D721Med (cell line): ENCODE measurements around the gene RECK.
A peak's percentile ranks its signal among the peaks of the same experiment; 100 is the strongest.

ENCODE experiments used
- DNase-seq: peaks from one replicate; pipeline ENCODE4 v3.0.0; 2011; ENCODE audit warnings: low spot score; ENCODE audit not compliant: insufficient read length
- FAIRE-seq: peaks from 2 replicates; lab custom pipeline; 2011; peaks lifted over from hg19 to GRCh38; lab: Jason Lieb, UNC
- TF ChIP-seq, protein P1 (sequence below): IDR thresholded peaks from 2 replicates; pipeline ENCODE4 v1.5.1; 2012; ENCODE audit warnings: mild to moderate bottlenecking, control low read depth; ENCODE audit not compliant: insufficient read depth; ENCODE audit errors: missing control alignments

The RECK gene

GRCh38 chr9:36099718-36100117 lies 63.0 kb downstream of the RECK start:
- FAIRE-seq (no peak), DNase-seq (no peak)
- TF ChIP-seq, protein P1, sequence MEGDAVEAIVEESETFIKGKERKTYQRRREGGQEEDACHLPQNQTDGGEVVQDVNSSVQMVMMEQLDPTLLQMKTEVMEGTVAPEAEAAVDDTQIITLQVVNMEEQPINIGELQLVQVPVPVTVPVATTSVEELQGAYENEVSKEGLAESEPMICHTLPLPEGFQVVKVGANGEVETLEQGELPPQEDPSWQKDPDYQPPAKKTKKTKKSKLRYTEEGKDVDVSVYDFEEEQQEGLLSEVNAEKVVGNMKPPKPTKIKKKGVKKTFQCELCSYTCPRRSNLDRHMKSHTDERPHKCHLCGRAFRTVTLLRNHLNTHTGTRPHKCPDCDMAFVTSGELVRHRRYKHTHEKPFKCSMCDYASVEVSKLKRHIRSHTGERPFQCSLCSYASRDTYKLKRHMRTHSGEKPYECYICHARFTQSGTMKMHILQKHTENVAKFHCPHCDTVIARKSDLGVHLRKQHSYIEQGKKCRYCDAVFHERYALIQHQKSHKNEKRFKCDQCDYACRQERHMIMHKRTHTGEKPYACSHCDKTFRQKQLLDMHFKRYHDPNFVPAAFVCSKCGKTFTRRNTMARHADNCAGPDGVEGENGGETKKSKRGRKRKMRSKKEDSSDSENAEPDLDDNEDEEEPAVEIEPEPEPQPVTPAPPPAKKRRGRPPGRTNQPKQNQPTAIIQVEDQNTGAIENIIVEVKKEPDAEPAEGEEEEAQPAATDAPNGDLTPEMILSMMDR = no peak

DNA sequence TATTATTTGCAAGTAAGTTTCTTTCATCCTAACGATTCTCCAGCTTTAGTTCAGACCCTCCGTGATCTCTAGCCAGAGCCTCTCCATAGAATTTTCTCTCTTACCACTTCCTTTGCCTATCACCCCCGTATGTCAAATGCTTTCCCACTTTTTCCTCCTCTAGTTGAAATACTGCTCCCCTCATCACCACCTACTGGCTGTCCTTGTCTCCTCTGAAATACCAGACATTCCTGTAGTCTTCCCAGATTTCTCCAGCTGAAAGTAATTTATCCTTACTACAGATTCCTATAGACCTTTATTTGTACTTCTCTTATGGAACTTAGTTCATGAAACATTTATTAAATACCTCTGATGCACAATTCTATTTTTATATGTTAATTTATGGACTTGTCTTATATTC lies 63.8 kb downstream of the RECK start:
- TF ChIP-seq, protein P1 = no peak
- no peak for DNase-seq
- no peak for FAIRE-seq

DNA sequence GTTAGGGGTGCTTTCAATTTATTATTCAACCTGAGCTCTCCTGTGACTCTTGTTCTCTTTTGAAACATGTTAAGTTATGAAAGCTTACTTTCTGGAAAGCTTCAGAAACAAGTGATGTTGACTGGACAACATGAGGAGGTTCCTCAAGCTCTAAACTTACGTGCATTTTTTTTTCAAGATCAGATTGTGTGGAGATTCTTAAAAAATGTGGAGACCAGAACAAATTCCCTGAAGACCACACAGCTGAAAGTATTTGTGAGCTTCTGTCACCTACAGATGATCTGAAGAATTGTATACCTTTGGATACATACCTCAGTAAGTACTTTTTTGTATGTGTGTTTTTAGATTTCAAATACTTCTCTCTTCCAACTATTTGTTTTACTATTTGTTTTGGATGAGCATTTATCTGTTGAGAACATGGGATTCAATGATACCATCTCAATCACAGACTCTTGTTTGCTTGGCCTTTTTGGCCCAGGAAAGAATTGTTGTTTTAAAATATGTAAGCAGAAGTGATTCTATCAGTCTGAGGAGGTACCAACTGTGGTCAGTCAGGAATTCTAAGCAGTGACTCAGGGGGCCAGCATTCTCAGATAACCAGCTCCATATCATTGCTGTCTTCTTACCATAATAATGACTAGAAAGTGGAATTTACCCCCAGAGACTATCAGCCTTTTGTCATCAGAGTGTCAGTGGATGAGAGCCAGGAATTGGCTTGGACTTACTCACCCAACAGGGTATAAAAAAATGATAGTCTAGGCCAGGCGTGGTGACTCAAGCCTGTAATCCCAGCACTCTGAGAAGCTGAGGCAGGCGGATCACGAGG lies 65.4 kb downstream of the RECK start:
- DNase-seq = no peak
- no peak for FAIRE-seq
- TF ChIP-seq, protein P1 = no peak

DNA sequence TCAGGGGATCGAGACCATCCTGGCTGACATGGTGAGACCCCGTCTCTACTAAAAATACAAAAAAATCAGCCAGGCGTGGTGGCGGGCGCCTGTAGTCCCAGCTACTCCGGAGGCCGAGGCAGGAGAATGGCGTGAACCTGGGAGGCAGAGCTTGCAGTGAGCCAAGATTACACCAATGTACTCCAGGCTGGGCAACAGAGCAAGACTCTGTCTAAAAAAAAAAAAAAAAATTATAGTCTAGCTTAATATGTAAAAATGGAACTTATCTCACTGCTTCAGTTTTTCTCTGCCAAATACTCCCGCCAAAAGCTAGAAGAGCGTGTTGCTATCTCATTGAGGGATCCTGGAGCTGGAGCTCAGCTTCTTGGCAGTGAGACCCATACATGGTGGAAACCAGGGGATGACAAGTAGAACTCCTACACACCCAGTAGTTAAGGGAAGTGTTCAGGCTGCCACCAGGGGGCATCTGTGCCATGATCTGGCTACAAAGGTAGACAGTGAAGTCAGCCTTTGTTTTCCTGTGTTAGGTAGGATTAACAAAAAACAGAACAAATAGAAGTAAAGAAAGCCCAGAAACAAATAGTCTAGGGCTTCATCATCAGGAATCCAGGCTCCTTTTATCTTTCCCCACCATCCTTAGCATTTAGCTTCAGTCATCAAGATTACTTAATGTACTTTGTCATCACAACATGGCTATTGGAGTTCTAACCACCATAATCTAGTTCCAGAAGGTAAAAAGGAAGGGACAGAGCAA lies 66.2 kb downstream of the RECK start:
- peak; percentile 34 for DNase-seq
- FAIRE-seq = no peak
- TF ChIP-seq, protein P1 = peak; percentile 94

GRCh38 chr9:36109071-36109470 lies 72.4 kb downstream of the RECK start:
- no peak for DNase-seq
- no peak for FAIRE-seq
- TF ChIP-seq, protein P1 = no peak

DNA sequence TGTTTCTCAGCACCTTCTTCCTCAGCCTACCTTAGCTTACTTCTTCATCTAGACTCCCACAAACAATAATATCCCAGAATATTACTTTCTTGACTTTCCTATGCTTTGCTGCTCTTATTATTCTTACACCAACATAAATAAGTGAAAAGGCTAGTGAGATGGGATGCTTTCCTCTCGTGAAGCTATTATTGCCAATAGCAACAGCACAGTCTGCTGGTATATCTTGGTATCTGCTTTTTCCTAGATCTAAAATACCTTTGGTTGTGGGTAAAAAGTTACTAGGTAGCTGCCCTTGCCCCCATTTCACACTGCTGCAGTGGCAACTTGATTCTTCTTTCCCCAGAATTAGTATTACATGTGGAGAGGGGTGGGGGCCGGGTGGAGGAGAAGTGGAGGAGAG lies 73.7 kb downstream of the RECK start:
- no peak for FAIRE-seq
- TF ChIP-seq, protein P1 = peak; percentile 12
- DNase-seq = no peak
